Esophagus muscularis mucosa (tissue), 4 donors: Measurements from ENCODE around the gene KIF5C.

ENCODE experiments used
- EP300 ChIP-seq: sonication (generic); formaldehyde crosslinking; IDR thresholded peaks from one replicate; pipeline ENCODE4 v1.6.1; 2017; ENCODE audit warnings: antibody characterized with exemption
- POLR2A ChIP-seq: fragments of 450-650 bp; IDR thresholded peaks from one replicate; pipeline ENCODE4 v1.6.1; 2017; ENCODE audit warnings: antibody characterized with exemption, moderate library complexity, mild to moderate bottlenecking, low read depth
- POLR2AphosphoS5 ChIP-seq, 2 donors: sonication (generic); formaldehyde crosslinking; IDR thresholded peaks; one replicate each; pipeline ENCODE4 v1.6.1; 2017; ENCODE audit warnings: antibody characterized with exemption in 2 of 2
- TF ChIP-seq, protein P1 (sequence below), 3 experiments: fragments of 200-600 bp in 2 of 3; fragments of 450-650 bp in 1 of 3; sonication (generic) in 2 of 3; IDR thresholded peaks; one replicate each; pipeline ENCODE4 v1.5.1; 2017 to 2019; ENCODE audit warnings: antibody characterized with exemption in 3 of 3, mild to moderate bottlenecking in 2 of 3, moderate library complexity in 1 of 3

GRCh38 chr2:148882051-148882450 is 7.0 kb downstream of the KIF5C start:
- no peak for TF ChIP-seq POLR2A
- no peak for TF ChIP-seq POLR2AphosphoS5 (IDR thresholded peaks at IDR 0.05)
- TF ChIP-seq, protein P1, sequence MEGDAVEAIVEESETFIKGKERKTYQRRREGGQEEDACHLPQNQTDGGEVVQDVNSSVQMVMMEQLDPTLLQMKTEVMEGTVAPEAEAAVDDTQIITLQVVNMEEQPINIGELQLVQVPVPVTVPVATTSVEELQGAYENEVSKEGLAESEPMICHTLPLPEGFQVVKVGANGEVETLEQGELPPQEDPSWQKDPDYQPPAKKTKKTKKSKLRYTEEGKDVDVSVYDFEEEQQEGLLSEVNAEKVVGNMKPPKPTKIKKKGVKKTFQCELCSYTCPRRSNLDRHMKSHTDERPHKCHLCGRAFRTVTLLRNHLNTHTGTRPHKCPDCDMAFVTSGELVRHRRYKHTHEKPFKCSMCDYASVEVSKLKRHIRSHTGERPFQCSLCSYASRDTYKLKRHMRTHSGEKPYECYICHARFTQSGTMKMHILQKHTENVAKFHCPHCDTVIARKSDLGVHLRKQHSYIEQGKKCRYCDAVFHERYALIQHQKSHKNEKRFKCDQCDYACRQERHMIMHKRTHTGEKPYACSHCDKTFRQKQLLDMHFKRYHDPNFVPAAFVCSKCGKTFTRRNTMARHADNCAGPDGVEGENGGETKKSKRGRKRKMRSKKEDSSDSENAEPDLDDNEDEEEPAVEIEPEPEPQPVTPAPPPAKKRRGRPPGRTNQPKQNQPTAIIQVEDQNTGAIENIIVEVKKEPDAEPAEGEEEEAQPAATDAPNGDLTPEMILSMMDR (IDR thresholded peaks at IDR 0.05) = no peak
- no peak for TF ChIP-seq EP300
